NAMALWA (cell line): ENCODE data around the gene PRDX3.

Experiments used
- DNase-seq: peaks from one replicate; pipeline ENCODE4 v3.0.0-alpha.2; 2015; ENCODE audit warnings: low spot score

Gene PRDX3

DNA sequence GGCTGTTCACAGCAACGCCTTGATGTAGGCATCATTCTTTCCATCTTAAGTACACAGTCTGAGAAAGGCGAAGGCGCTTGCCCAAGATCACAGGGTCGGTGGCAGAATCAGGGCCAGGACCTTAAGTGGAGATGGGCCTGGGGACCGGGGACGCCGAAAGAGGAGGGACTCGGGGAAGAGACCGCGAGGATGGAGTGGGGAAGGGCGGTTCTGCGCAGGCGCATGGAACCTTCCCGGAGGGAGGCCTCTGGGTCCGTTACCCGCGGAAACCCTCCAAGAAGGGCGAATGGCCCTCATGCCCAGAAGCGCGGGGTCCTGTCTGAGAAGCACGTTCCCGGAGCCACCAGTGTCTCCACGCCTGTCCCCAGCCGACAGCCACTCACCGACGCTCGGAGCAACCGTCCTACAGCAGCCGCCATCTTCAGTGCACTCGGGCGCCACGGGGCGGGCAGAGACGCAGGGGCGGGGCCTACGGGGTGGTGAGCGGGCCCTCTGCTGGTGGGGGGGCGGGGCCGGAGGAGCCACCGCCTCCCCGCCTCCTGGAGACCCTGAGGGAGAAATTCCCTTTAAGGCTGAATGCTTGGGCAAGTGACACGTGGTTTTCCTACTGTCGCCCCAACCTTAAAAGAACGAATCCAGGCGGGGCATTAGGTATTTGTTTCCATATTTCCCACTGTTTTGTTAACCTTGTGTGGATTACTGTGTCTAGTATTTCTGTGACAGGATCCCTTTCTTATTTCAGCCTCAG is at the start of gene PRDX3:
Gene PRDX3, minus strand, starts transcription at position 441 of the 748 bp plus-strand sequence. Its CDS starts 22 bp downstream, at position 419.
- DNase-seq, result peak; percentile 93

GRCh38 chr10:119227825-119228224 is 49.2 kb upstream of the PRDX3 start:
- no peak for DNase-seq

DNA sequence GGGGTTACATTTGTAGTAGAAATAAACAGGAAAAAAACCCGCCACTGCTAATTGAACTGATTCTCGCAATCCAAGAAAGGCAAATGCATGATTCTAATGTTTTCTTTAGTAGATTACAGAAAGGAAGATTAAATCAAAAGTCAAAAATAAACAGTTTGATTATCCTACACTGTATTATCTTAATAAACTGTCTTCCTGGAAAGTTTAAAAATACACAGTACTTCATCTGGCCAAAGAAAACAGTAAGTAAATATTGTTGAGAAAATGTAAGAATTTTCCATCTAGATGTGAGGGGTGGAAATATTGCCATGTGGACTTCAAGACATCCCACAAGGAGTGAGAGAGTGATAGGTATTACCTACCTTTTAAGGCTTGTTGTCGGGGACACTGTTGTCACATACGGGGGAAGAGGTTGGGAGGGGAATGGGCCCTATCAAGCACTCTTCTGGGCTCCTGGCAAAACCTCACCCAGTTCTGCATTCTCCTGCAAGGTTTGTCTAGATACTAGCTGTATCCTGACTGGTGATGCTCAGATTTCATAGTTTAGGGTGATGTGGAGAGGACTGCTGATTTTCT is 46.6 kb upstream of the PRDX3 start:
- DNase-seq, result no peak

DNA sequence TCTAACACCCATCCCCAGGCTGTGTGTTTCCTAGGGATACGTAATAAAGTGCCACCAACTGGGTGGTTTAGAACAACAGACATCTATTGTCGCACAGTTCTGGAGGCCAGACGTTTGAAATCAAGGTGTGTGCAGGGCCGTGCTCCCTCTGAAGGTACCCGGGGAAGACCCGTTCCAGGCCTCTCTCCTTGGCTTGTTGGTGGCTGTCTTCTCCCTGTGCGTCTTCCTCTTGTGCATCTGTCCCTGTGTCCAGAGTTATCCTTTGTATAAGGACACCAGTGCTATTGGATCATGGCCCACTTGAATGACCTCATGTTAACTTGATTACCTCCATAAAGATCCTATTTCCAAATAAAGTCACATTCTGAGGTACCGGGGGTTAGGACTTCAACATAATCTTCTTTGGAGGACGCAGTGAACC is 44.4 kb upstream of the PRDX3 start:
- DNase-seq, result no peak

GRCh38 chr10:119222537-119222936 is 43.9 kb upstream of the PRDX3 start:
- DNase-seq, result no peak

DNA sequence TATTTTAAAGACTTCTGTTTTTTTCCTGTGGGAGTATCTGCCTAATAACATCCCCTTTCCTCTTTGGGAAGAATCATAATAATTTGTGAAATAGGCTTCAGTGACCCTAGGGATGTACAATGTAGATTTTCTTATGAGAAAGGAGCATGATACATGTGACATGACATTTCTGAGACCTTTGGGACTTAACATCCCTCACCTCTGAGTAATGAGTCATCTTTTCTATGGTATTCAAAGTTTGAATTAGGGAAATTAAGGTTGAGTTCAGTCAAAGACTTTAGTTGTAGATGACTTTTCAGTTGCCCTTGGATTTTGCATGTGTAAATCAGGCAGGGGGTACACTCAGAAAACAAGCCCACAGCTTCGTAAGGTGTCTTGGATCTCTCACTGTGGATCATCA is 43.1 kb upstream of the PRDX3 start:
- no peak for DNase-seq

DNA sequence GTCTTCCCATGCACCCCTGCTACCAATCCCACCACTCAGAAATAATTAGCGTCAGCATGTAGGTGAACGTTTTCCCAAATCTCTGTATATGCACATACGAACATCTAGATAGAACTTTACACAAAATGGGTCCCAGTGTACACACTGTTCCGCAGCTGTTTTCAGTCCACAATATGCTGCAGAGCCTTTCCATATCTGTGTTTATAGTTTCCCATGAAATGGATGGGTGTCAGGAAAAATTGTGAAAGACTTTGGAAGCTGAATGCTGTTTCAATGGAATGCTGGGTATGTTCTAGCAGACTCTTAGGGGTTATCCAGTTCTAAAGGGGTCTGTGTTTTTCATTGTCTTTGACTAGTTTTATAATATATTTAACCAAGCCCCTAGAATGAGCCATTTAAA is 42.6 kb upstream of the PRDX3 start:
- DNase-seq, result no peak

DNA sequence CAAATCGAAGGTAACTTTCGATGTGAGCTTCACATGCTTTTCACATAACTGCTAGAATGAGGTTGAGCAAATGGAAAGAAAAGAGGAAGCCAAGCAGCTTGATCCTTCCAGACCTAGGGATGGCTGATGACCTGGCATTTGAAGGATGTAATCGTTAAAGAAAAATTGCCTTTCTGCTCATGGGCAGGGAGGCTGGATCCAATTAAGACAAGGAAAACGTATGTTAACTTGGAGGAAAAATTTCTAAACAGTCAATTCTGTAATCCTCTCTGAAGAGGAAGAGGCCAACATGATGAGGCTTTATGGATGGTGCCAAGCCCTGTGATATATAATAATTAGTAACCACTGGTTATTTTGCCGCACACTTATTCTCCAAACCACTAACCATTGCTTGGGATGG is 41.3 kb upstream of the PRDX3 start:
- DNase-seq, result no peak

DNA sequence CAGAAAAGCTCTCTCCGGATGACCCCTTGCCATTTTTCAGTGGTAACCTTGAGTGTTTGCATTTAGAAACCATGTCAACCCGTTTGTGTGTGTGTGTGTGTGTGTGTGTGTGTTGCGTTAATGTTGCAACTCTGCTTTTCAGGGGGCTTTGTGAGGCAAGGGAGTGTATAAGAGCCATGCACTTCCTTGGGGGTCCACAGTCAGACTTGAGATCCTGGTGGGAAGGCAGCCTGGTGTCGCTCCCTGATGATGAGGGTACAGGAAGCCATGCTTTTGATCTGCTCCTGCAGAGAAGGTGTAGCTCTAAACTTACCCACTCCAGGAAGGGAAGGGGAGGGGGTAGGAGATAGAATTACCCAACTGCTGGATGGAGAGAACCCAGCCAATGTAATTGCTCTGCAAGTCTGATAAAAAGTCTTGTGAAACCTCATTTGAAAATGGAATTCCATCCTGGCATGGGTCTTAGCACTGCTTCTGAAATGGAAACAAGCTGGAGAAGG is 39.4 kb upstream of the PRDX3 start:
- DNase-seq, result no peak

DNA sequence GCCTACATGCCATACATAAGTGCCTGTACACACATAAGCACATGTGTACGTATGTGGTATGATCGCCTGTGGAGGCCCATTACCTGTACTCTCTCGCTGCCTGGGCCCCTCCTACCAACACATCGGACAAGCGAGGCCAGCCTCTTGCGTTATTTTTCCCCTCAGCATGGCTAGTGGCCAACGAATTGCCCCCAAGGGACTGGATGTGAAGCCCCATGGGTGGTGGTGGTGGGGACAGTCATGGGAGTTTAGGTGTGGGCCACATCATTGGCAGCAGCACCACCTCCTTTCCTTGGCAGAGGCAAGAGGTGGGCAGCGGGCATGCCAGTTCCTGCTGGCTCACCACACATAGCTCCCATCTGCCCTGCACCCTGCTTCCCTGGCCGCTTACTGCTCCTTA is 38.8 kb upstream of the PRDX3 start:
- DNase-seq, result no peak

DNA sequence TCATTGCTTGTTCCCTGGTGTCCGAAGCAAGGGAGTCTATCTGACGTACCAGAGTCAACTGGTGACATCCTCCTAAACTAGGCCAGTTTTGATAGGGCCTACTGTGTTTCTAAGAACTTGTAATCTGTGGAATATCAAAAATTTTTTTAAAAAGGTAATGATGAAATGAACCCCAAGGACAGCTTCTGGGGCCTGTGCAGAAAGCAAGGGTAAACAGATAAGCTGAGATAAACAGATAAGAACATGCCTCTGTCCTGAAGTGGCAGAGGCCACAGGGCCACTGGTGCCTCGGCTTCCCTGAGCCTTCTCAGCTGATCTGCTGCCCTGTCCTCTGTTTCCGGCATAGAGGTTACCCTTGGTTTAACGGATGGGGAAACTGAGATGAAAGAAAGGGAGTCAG is 37.5 kb upstream of the PRDX3 start:
- no peak for DNase-seq

DNA sequence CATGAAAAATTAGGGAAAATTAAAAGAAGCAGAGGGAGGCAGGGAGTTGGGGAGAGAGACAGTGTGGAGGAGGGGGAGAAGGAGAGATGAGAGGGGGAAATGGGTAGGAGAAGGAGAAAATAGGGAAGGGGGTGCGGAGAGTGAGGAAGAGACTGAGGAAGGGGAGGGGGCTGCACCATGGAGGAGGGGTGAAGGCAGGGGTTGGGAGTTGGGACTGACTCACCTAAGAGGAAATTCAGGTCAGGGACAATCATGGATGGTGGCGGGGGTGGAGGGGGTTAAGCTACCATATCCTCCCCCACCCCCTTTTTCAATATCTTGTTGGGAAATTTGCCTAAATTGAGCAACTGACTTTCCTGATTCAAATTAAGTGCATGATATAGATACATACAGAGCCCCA is 36.8 kb upstream of the PRDX3 start:
- no peak for DNase-seq

- DNase-seq, result no peak
Observed at GRCh38 chr10:119211625-119212441, 33.2 kb upstream of the PRDX3 start.

DNA sequence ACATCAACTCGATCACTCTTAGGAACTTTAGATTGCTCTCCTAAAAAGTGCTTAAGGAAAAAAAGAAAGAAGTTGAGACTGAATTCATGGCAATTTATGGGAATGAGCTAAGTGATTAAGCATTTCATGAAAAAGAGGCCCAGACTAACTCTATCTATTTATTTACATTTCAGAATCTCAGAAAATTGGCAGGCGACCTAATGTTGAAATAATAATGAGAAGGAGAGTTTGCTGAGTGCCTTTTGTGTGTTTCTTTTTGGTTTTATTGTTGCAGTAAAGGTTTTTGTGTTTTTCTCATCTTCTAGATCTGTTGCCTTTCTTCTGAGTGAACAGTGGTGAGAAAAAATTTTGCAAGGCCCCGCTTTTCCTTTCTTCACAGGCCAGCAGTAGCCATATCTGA is 32.6 kb upstream of the PRDX3 start:
- DNase-seq, result no peak

DNA sequence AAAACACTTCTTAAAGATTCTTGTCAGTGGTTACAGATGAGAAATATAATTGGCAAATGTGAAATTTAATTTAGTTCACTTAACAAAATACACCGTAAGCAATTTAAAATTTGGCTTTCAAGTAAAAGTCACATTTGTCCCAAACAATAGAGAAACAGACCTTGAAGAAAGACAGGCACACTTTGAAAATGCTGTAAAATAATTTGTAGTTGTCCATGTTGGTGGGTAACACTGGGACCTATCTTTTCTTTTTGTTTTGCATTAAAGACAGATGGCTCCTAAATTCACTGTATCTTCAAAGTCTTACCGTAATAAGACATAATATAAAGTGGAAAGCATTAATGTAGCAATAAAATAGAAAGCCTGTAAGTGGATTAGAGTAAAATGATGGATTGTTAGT is 32.0 kb upstream of the PRDX3 start:
- DNase-seq, result no peak

- no peak for DNase-seq
Observed at GRCh38 chr10:119209736-119210355, 31.2 kb upstream of the PRDX3 start.

- peak; percentile 65 for DNase-seq
Observed at GRCh38 chr10:119209035-119209735, 30.6 kb upstream of the PRDX3 start.

GRCh38 chr10:119208553-119208940 is 29.9 kb upstream of the PRDX3 start:
- DNase-seq, result no peak

- peak; percentile 67 for DNase-seq
Observed at GRCh38 chr10:119207713-119208552, 29.3 kb upstream of the PRDX3 start.

GRCh38 chr10:119207366-119207666 is 28.7 kb upstream of the PRDX3 start, which contains the start of gene GRK5:
GRK5 (plus strand) TSS chr10:119207571; CDS start chr10:119207918, 347 bp downstream.
- peak; percentile 97 for DNase-seq
